ENCODE data around the gene RRP7A.
"Not testable (repeated sequence)": the region's sequence is repeated elsewhere in the genome, so short reads cannot be mapped to it uniquely, and the experiment has no call there.

Gene RRP7A

DNA sequence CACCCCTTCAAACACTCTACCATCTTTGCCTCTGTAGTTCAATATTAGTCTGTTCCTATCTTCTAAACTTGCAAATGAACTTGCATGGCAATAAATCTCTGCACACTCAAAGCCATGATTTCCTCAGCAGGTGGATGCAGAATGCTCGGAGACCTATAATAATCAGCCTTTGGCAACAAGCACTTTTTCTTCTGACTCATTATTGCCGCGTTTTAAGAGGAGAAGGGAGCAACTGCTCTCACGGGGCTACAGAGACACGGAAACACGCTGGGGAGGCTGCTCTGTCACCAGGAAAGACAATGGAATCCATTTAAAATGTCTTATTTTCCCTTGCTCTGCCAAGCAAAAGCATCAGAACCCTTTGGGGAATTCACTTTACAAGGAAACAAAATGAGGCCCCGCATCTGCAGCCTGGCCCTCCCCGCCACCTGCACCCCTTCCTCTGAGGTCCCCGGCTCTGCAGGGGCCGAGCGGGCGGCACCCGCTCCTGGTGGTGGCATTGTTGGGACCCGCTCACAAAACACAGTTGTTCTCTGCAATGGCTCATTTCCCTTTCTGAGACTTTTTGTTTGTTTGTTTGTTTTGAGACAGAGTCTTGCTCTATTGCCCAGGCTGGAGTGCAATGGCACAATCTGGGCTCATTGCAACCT lies 15.6 kb upstream of the RRP7A start:
- DNase-seq: not testable (repeated sequence)

DNA sequence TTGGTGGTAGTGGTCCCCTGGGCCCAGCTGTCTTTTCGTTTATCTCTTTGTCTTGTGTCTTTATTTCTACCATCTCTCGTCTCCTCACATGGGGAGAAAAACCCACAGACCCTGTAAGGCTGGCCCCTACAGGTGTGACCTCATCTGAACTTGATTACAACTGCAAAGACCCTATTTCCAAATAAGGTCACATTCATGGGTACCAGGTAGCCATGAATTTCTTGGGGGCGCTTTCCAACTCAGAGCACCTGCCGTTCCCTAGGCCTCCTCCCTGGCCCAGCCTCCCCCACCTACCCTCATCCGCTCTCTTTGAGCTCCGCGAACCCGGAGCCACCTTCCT lies 14.0 kb upstream of the RRP7A start:
- DNase-seq: no peak

DNA sequence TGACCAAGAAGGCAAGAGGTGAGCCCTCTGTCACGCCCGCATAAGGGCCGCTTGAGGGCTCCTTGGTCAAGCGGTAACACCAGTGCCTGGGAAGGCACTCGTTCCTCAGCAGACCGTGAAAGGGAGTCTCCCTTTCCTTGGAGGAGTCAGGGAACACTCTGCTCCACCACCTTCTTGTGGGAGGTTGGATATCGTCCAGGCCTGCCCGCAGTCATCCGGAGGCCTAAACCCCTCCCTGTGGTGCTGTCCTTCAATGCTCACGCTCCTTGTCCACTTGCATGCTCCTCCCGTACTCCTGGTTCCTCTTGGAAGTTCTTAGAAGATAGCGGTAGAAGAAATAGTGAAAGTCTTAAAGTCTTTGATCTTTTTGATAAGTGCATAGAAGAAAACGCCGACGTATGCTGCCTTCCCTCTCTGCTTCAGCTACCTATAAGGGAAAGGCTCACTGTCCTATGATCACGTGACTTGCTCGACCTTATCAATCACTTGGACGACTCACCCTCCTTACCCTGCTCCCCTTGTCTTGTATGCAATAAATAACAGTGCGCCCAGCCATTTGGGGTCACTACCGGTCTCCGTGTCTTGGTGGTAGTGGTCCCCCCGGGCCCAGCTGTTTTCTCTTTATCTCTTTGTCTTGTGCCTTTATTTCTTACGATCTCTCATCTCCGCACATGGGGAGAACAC lies 11.9 kb upstream of the RRP7A start:
- not testable (repeated sequence) for DNase-seq

GRCh38 chr22:42529435-42529834 lies 9.8 kb upstream of the RRP7A start:
- not testable (repeated sequence) for DNase-seq

DNA sequence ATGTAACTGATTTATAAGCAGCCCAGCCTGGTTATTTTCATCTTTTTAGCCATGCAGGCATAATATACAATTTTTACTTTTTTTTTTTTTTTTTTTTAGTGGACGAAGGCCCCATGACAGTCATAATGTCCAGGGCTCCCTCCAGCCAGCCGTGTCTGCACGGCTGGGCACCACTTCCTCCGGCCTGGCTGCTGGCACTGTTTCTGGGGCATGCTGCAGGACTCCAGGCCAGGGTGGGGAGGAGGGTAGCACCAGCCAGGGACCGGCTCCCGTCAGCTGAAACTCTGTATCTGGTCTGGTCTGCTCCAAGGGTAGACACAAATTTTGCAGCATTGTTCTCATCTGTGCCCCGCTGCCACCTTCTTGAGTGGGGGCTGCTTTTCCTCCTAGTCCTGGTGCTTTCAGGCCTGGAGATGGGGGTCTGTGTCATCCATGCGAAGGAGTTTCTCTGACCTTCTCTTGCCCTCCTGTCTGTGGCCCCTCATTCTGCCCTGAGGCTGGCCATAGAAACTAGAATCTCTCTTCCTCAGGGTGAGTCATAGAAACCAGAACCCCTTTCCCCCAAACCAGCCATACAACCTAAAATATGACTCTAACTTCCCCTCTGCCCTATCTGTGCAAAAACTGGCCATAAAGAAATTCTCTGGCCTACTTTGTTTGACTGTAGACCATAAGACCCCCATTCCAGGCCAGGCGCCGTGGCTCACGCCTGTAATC lies 9.2 kb upstream of the RRP7A start:
- DNase-seq: no peak

DNA sequence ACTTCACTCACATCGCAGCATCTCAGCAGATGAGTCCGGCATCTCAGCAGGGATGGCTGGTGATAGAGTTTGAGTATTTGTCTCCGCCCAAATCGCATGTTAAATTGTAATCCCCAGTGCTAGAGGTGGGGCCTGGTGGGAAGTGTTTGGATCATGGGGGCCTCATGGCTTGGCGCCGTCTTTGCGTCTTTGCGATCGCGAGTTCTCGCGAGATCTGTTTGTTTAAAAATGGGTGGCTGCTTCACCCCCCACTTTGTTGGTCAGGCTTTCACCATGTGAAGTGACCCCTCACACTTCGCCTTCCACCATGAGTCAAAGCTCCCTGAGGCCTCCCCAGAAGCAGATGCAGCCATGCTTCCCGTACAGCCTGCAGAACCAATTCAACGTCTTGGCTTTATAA lies 3.0 kb upstream of the RRP7A start:
- DNase-seq: no peak

GRCh38 chr22:42521228-42521546 lies 1.6 kb upstream of the RRP7A start:
- DNase-seq: no peak

DNA sequence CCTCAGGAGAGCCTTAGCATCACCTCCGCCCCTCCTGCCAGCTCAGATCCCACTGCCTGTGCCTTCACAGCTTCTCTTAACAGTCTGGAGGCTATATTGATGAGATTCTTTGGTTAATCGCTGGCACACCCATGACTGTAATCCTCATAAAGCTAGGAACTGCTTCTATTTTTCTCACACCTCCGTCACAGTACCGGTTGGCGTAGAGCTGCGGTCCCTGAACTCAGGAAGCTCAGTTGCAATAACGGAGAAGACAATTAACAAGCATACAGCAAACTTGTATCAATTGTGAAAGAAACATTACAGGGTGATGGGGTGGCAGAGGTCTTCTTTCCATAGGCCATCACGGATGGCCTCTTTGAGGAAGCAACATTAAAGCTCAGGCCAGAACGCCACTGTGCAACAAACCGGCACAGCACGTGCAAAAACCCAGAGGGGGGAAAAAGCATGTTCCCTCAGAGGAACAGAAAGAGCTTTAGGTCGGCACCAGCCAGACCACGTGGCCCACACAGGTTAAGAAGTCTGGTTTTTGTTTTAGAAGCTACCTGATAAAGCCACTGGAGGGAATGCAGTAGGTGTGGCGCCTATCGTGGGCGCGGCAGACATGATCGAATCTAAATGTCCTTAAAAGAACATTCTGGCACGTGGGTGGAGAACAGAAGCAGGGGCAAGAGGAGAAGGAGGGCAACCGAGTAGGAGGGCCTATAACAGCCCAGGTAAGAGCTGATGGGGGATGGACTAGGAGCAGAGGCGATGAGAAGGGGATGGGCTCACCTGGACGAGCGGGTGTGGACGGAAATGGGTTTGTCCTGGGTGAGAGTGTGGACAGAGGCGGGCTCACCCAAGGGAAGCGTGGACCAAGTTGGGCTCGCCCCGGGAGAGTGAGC lies 715 bp downstream of the RRP7A start:
- not testable (repeated sequence) for DNase-seq

- not testable (repeated sequence) for DNase-seq
Measured at GRCh38 chr22:42517103-42517502, 2.5 kb downstream of the RRP7A start.

DNA sequence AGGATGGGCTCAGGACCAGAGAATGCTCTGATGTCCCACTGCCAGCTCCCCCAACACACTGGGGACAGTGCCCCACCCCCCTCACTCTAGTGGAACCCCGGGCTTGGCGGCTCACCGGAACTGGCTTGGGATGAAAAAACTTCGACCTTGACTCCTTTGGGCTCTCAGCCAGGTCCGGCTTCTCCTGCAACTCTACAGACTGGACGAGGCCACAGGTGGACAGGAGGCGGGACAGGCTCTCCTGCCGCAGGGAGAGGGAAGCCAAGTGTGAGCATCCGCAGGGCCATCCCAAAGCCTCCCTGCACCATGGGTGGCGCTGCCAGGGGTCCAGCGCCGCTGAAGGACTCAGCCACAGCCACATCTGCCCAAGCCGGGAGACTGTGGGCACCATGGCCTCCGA lies 3.7 kb downstream of the RRP7A start:
- no peak for DNase-seq

DNA sequence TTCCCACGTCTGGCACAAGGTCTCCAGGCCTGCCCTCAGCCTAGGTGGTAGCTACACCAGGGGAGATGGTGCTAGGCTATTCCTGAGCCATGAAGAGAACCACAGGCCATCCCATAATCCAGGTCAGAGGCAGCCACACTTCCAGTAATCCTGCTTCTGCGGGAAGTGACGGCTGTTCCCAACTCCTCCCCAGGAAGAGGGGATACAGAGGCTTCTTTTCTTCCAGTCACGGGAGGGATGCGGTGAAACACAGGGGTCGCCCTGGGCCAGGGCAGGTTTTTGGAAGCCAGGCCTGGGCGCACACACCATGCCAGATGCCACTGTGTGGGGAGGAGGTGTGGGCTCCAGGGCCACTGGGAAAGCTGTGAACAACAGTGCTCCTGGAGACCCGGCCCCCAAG lies 4.3 kb downstream of the RRP7A start:
- DNase-seq: not testable (repeated sequence)

GRCh38 chr22:42514331-42514730 lies 5.3 kb downstream of the RRP7A start:
- not testable (repeated sequence) for DNase-seq

- not testable (repeated sequence) for DNase-seq
Measured at GRCh38 chr22:42512273-42512990, 7.2 kb downstream of the RRP7A start.

GRCh38 chr22:42511401-42511891 lies 8.2 kb downstream of the RRP7A start:
- no peak for DNase-seq

DNA sequence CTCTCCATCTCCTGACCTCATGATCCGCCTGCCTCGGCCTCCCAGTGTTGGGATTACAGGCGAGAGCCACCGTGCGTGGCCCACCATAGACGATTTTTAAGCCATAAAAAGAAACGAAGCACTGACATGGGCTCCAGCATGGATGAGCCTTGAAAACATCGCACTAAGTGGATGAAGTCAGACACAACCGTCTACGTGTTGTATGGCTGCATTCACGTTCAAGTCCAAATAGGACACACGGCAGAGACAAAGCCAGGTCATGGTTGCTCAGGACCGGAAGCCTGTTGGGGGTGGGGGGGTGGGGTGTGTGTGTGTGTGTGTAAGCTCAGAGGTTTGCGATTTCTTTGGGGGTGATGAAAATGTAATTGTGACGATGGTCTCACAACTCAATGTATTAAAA lies 10.0 kb downstream of the RRP7A start:
- DNase-seq: no peak

- DNase-seq: not testable (repeated sequence)
Measured at GRCh38 chr22:42508975-42509364, 10.6 kb downstream of the RRP7A start.

- DNase-seq: not testable (repeated sequence)
Measured at GRCh38 chr22:42508327-42508974, 11.1 kb downstream of the RRP7A start.

- no peak for DNase-seq
Measured at GRCh38 chr22:42500836-42501179, 18.8 kb downstream of the RRP7A start.

DNA sequence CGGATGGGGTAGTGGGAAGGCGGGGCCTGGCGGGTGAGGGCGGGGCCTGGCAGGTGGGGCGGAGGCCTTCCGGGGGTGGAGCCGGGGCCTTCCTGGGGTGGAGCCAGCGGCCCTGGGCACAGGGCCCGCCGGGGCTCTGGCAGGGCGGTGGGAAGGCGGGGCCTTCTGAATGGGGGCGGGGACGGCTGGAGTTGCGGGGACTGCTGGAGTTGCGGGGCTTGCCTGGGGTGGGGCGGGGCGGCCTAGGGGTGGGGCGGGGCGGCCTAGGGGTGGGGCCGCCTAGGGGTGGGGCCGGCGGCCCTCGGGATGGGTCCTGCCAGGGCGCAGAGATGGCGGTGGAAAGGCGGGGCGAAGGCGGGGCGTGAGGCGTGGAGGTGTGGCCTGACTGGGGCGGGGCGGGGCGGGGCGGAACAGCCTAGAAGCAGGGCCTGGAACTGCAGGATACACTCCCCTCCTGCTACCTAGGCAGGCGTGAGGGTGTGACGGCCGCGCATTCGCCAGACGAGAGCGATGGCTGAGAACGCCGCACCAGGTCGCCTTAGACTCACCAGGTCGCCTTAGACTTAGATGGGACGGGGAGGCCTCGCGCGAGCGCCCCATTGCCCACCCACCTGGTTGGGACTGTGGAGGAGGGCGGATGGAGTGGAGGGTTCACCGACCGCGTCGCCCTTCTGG lies 19.3 kb downstream of the RRP7A start:
- DNase-seq: no peak

DNA sequence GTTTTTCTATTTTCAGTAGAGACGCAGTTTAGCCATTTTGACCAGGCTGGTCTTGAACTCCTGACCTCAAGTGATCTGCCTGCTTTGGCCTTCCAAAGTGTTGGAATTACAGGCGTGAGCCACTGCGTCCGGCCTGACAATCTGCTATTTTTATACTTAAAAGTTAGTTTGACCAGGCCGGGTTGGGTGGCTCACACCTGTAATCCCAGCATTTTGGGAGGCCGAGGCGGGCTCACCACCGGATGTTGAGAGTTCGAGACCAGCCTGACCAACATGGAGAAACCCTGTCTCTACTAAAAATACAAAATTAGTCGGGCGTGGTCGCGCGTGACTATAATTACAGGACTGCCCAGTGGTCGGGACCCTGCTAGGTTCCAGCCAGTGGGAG lies 19.8 kb downstream of the RRP7A start:
- DNase-seq: not testable (repeated sequence)

DNA sequence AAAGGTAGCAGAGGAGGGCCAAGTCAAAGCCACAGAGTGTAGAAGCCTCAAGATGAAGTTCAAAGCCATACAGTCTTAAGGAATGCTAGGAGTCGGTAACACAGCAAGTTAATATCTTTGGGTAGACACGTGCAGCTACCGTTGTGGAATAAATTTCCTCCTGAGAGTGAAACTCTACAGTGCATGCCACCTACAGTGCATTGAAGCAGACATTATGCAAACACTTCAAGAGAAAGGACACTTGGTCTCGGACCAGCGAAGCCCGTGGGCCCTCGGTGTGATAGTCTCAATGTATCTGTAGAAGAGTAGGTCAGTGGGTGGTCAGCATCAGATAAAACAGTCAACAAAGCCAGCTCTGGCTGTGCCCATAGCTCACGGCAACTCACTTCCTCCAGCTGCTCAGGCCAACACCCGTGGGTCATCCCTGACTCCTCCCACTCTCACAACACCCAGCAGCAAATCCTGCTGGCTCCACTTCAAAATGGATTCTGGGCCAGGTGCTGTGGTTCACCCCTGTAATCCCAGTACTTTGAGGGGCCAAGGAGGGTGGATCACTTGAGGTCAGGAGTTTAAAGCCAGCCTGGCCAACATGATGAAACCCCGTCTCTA lies 24.0 kb downstream of the RRP7A start:
- not testable (repeated sequence) for DNase-seq
